ENCODE data around the gene TSPEAR. TPM values are rescaled to one million over a fixed set of nuclear protein-coding genes. Genes with fewer than 3 reads are reported as not detected.

The TSPEAR gene
- total RNA-seq, 1 donor from 2014 or later = not detected

DNA sequence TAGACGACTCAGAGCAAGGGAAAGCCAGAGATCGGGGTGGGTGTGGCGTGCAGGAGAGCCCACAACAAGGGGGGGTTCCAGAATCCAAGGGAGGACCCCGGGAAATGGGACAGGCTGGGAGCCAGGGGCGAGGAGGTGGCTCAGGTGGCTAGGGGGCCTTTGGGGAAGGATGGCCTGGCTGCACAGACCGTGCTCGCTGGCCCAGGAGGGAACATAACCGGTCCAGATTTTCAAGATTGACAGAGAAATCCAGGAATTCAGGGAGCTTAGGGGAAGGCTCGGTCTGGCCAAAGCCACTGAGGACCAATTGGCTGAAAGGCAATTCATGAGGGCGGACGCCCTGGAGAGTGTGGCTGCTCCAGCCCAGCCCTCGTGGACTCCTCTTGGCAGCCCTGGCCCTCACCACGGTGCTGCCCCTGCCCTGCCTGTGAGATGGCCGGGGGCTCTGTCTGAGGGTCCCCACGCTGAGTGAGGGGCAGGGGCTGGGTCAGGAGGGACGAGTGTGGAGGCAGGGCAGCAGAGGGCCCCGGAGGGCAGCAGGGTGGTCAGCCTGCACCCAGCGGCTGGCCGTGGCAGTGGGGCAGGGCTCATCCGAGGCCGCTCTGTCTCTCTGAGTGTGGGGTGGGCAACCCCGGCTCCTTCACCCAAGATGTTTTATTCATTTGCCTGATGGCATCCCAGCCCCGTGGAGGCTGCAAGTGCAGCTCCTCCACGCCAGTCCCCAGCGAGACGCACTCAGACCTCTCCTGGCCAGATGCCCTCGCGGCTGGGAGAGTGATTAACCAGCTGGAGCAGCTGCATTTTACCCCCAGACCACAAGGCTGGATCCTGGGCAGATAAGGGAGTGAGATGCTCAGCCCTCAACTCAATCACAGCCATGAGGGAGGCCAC lies 261.7 kb downstream of the TSPEAR start:
- no peak for DNase-seq
- intact Hi-C loops (cut with micrococcal nuclease) = no loop called here
- H3K36me3 Mint-ChIP-seq (ENCODE audit: low read depth) = no peaks in the 10 kb centered on the region
- no peak overlapping the region for H3K27ac Mint-ChIP-seq
- no peak overlapping the region for H3K4me3 Mint-ChIP-seq
- H3K9me3 Mint-ChIP-seq = peaks cover 12% of the 10 kb centered on the region
- H3K4me1 Mint-ChIP-seq = no peaks in the 10 kb centered on the region
- H3K27me3 Mint-ChIP-seq = peaks cover 27% of the 10 kb centered on the region

- Mint-ChIP-seq H3K4me3 (no peak overlapping the region), H3K27ac (no peak overlapping the region), H3K9me3 (peaks cover 5% of the 10 kb centered on the region), H3K4me1 (no peaks in the 10 kb centered on the region), H3K36me3 (ENCODE audit: low read depth) (no peaks in the 10 kb centered on the region), H3K27me3 (peaks cover 17% of the 10 kb centered on the region)
- no peak for DNase-seq
- intact Hi-C loops (cut with micrococcal nuclease) = no loop called here
Observed at GRCh38 chr21:44448651-44449131, 262.7 kb downstream of the TSPEAR start.

Other genes with a start within 250 kb of the TSPEAR start
- gene KRTAP10-1, start 171.4 kb downstream of the TSPEAR start, total RNA-seq = not detected in 2 replicates
- gene KRTAP10-2, start 160.1 kb downstream of the TSPEAR start, total RNA-seq = not detected in 2 replicates
- gene KRTAP10-3, start 152.8 kb downstream of the TSPEAR start, total RNA-seq = not detected in 2 replicates
- gene KRTAP10-4, start 137.8 kb downstream of the TSPEAR start, total RNA-seq = not detected in 2 replicates
- gene KRTAP10-5, start 131.0 kb downstream of the TSPEAR start, total RNA-seq = not detected in 2 replicates
- not detected in 2 replicates for gene KRTAP10-6, start 119.1 kb downstream of the TSPEAR start, total RNA-seq
- not detected in 2 replicates for gene KRTAP10-7, start 111.0 kb downstream of the TSPEAR start, total RNA-seq
- not detected in 2 replicates for gene KRTAP10-8, start 99.5 kb downstream of the TSPEAR start, total RNA-seq
- not detected in 2 replicates for gene KRTAP10-9, start 84.5 kb downstream of the TSPEAR start, total RNA-seq
- not detected in 2 replicates for gene KRTAP10-10, start 74.2 kb downstream of the TSPEAR start, total RNA-seq
- not detected in 2 replicates for gene KRTAP10-11, start 65.2 kb downstream of the TSPEAR start, total RNA-seq
- gene KRTAP12-4, start 56.9 kb downstream of the TSPEAR start, total RNA-seq = not detected in 2 replicates
- not detected in 2 replicates for gene KRTAP12-3, start 53.6 kb downstream of the TSPEAR start, total RNA-seq
- not detected in 2 replicates for gene KRTAP12-2, start 44.6 kb downstream of the TSPEAR start, total RNA-seq
- gene KRTAP12-1, start 29.4 kb downstream of the TSPEAR start, total RNA-seq = not detected in 2 replicates
- not detected in 2 replicates for gene KRTAP10-12, start 14.4 kb downstream of the TSPEAR start, total RNA-seq
- gene UBE2G2, start 90.2 kb upstream of the TSPEAR start, total RNA-seq = 143 and 148 TPM in 2 replicates
- gene SUMO3, start 106.5 kb upstream of the TSPEAR start, total RNA-seq = 90.3 and 90.6 TPM in 2 replicates
- 44.2 and 46.5 TPM in 2 replicates for gene PTTG1IP, start 162.1 kb upstream of the TSPEAR start, total RNA-seq
- gene ITGB2, start 209.3 kb upstream of the TSPEAR start, total RNA-seq = 265 and 266 TPM in 2 replicates
- 74.6 and 80.8 TPM in 2 replicates for gene SLX9, start 228.5 kb upstream of the TSPEAR start, total RNA-seq